OCI-LY3 (cell line): ENCODE measurements around the gene TTC36.

ENCODE experiments used
- H2AFZ ChIP-seq: fragments of 200-600, 300-600 bp; shearing (Covaris generic); 2 replicates; pipeline ENCODE4 v1.6.0; 2014; ENCODE audit warnings: antibody characterized with exemption, low read depth, low read length
- H3K27ac ChIP-seq: fragments of 200-600, 300-600 bp; sonication (generic); 2 replicates; pipeline ENCODE4 v1.5.1; 2014; ENCODE audit warnings: mild to moderate bottlenecking, low read length, moderate library complexity, mixed read lengths
- H3K27me3 ChIP-seq: fragments of 200-600, 300-600 bp; sonication (generic); 2 replicates; pipeline ENCODE4 v1.6.1; 2014; ENCODE audit warnings: low read depth, low read length, mixed read lengths
- H3K36me3 ChIP-seq: fragments of 200-600, 300-600 bp; sonication (generic); replicated peaks from 2 replicates; pipeline ENCODE3; 2014; ENCODE audit warnings: low read depth, low read length, mixed read lengths
- H3K4me1 ChIP-seq: fragments of 300-600, 200-600 bp; sonication (generic); 2 replicates; pipeline ENCODE4 v1.6.1; 2014; ENCODE audit warnings: low read length, mixed read lengths
- H3K4me2 ChIP-seq: fragments of 200-600, 300-600 bp; sonication (generic); 2 replicates; pipeline ENCODE4 v1.6.1; 2014; ENCODE audit warnings: low read length, mixed read lengths
- H3K4me3 ChIP-seq: fragments of 300-600, 200-600 bp; sonication (generic); 2 replicates; pipeline ENCODE4 v1.5.1; 2014; ENCODE audit warnings: antibody characterized with exemption, mild to moderate bottlenecking, low read length, moderate library complexity
- H3K79me2 ChIP-seq: fragments of 300-600, 200-600 bp; shearing (Covaris generic); 2 replicates; pipeline ENCODE4 v1.6.1; 2014; ENCODE audit warnings: mild to moderate bottlenecking, low read length, mixed read lengths
- H3K9ac ChIP-seq: fragments of 300-600, 200-600 bp; shearing (Covaris generic); 2 replicates; pipeline ENCODE4 v1.6.0; 2014; ENCODE audit warnings: mild to moderate bottlenecking, low read length, moderate library complexity
- H3K9me3 ChIP-seq: fragments of 200-600, 300-600 bp; shearing (Covaris generic); 2 replicates; pipeline ENCODE4 v1.6.1; 2014; ENCODE audit warnings: low read length, mixed read lengths; ENCODE audit not compliant: insufficient read depth
- H4K20me1 ChIP-seq: fragments of 200-600, 300-600 bp; sonication (generic); 2 replicates; pipeline ENCODE4 v1.6.1; 2016; ENCODE audit warnings: low read length, mixed read lengths; ENCODE audit not compliant: insufficient read depth
- EZH2phosphoT487 ChIP-seq: fragments of 200-600 bp; shearing (Covaris generic); IDR thresholded peaks from 2 replicates; pipeline ENCODE4 v1.6.1; 2018; ENCODE audit warnings: antibody characterized with exemption, mixed run types, low read depth
- TF ChIP-seq, protein P1 (sequence below): fragments of 200-600, 300-600 bp; sonication (generic); IDR thresholded peaks from 2 replicates; pipeline ENCODE4 v1.5.1; 2014; ENCODE audit warnings: antibody characterized with exemption, low read length, low read depth

The TTC36 gene

DNA sequence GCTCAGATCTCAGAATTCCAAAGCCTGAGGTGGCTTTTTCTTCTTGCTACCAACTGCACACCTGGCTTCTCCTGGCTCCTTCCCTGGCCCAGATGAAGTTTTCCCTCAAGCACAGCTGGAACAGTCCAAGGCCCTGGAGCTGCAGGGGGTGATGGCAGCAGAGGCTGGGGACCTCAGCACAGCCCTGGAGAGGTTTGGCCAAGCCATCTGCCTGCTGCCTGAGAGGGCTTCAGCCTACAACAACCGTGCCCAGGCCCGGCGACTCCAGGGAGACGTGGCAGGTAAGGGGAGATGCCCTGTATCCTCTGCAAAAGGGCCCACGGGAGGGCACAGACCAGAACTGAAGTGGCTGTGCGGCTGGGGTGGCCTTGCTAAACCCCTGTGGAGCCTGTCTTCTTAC lies 1.2 kb downstream of the TTC36 start:
- TF ChIP-seq, protein P1, sequence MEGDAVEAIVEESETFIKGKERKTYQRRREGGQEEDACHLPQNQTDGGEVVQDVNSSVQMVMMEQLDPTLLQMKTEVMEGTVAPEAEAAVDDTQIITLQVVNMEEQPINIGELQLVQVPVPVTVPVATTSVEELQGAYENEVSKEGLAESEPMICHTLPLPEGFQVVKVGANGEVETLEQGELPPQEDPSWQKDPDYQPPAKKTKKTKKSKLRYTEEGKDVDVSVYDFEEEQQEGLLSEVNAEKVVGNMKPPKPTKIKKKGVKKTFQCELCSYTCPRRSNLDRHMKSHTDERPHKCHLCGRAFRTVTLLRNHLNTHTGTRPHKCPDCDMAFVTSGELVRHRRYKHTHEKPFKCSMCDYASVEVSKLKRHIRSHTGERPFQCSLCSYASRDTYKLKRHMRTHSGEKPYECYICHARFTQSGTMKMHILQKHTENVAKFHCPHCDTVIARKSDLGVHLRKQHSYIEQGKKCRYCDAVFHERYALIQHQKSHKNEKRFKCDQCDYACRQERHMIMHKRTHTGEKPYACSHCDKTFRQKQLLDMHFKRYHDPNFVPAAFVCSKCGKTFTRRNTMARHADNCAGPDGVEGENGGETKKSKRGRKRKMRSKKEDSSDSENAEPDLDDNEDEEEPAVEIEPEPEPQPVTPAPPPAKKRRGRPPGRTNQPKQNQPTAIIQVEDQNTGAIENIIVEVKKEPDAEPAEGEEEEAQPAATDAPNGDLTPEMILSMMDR = no peak
- TF ChIP-seq EZH2phosphoT487 = no peak
- Histone ChIP-seq H3K27me3 (no peaks in the 10 kb centered on the region), H3K9me3 (no peaks in the 10 kb centered on the region), H3K4me3 (no peak overlapping the region), H3K4me2 (no peak overlapping the region), H3K4me1 (peaks cover 12% of the 10 kb centered on the region), H3K27ac (no peak overlapping the region), H4K20me1 (no peaks in the 10 kb centered on the region), H2AFZ (no peak overlapping the region), H3K79me2 (no peaks in the 10 kb centered on the region), H3K36me3 (peaks cover 16% of the 10 kb centered on the region), H3K9ac (no peak overlapping the region)

DNA sequence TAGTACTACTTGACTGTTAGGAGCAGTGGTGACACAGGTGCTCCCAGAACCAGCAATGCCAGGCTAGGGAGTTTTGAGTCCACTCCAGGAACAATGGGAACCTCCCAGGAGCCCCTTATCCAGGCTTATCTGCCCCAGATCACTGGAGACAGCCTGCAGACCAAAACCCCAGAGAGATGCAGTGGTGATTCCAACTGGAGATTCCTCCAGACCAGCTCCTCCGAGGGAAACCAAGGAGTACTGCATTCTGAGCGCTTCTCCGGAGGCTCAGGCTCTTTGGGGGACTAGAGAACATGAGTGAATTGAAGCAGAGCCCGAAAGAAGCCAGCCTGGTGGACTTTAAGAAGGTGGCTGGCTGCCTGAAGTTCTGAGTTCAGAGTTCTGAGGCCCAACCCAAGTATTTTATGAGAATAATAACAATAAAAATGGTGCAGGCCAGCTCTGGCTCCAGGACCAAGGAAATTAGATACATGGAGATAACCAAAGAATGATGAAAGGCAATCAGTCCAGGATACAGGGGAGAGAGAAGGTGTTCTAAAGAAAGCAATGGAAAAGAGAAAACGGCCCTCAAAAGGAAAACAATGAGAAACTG lies 2.4 kb downstream of the TTC36 start:
- Histone ChIP-seq H3K36me3 (peaks cover 6% of the 10 kb centered on the region), H3K27me3 (no peaks in the 10 kb centered on the region), H3K4me3 (peak overlapping the region; percentile 87), H3K9ac (peak overlapping the region; percentile 72), H4K20me1 (no peaks in the 10 kb centered on the region), H3K79me2 (no peaks in the 10 kb centered on the region), H3K4me1 (peaks cover 12% of the 10 kb centered on the region), H3K4me2 (peak overlapping the region; percentile 80), H3K9me3 (no peaks in the 10 kb centered on the region), H2AFZ (no peak overlapping the region), H3K27ac (no peak overlapping the region)
- TF ChIP-seq EZH2phosphoT487 = no peak
- TF ChIP-seq, protein P1 = no peak

DNA sequence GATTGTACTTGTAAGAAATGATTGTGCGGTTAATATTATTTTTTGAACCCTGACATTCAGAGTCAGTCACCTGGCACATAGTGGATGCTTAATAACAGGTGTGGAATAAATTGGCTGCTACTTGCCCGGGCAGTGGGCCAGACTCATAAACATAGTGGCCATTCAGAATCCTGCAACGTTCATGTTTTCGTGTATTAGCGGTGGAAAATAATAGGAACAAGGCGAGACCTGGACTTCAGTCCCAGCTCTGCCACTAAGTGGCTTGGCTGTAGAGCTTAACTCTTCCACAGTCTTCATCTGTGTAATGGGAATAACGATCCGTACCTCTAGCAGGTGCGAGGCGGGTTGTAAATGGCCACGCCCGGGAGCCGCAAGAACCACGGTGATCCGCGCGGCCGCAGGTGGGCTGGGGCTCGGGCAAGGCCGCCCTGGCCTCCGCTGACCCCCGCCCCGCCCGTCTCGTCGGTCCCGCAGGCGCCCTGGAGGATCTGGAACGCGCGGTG lies 3.0 kb downstream of the TTC36 start:
- no peaks in the 10 kb centered on the region for H4K20me1 ChIP-seq
- H2AFZ ChIP-seq = peak overlapping the region; percentile 98
- no peaks in the 10 kb centered on the region for H3K9me3 ChIP-seq
- no peaks in the 10 kb centered on the region for H3K27me3 ChIP-seq
- peaks cover under 1% of the 10 kb centered on the region for H3K36me3 ChIP-seq
- peak overlapping the region; percentile 80 for H3K4me2 ChIP-seq
- TF ChIP-seq EZH2phosphoT487 = no peak
- peaks cover 12% of the 10 kb centered on the region for H3K4me1 ChIP-seq
- peak overlapping the region; percentile 87 for H3K4me3 ChIP-seq
- H3K27ac ChIP-seq = no peak overlapping the region
- H3K9ac ChIP-seq = peak overlapping the region; percentile 72
- H3K79me2 ChIP-seq = no peaks in the 10 kb centered on the region

DNA sequence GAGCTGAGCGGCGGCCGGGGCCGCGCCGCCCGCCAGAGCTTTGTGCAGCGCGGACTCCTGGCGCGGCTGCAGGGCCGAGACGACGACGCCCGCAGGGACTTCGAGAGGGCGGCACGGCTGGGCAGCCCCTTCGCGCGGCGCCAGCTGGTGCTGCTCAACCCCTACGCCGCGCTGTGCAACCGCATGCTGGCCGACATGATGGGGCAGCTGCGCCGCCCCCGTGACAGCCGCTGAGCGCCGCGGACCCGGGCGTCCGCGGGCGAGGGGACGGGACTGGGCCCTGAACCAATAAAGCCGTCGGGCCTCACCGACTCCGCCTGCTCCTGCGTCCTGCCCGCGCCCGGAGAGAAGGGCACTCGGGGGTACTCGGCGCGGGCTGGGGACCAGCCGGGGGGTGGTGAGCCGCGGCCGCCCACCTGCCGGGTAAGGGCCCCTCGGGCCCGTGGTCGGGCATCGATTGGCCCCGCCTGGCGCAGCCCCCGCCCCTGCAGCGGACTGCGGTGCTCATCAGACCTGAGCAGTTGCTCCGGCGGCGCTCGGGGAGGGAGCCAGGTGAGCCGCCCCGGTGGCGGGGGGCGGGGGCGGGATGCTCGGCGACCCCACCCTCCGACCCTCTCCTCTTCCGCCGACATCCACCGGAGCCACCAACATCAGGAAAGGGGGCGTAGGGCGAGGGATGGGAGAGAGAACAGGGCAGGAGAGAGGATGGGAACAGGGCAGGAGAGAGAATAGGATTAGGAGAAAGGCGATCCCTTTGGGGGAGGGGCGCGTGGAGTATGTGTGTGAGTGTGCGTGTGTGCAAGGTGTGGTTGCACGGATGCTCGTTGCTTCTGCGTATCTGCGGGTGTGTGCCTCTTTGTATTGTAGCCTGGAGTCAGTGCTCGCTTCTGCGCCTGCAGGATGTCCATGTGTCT lies 3.7 kb downstream of the TTC36 start, which contains the start of gene TMEM25:
TMEM25 (plus strand) TSS at position 510 of the 914 bp plus-strand sequence. CDS start 610 bp downstream, outside the sequence.
- Histone ChIP-seq H3K4me2 (peak within 1 kb of the TSS; percentile 80), H3K79me2 (no peaks in the 10 kb centered on the region), H3K4me1 (peaks cover 12% of the 10 kb centered on the region), H4K20me1 (no peaks in the 10 kb centered on the region), H3K9ac (peak within 1 kb of the TSS; percentile 72), H2AFZ (peak within 1 kb of the TSS; percentile 98), H3K27me3 (no peaks in the 10 kb centered on the region), H3K9me3 (no peaks in the 10 kb centered on the region), H3K4me3 (peak within 1 kb of the TSS; percentile 87), H3K27ac (no peak within 1 kb of the TSS), H3K36me3 (no peaks in the 10 kb centered on the region)
- TF ChIP-seq EZH2phosphoT487 = no peak
- TF ChIP-seq, protein P1 = no peak
